WTC11 (cell line): ENCODE results near the gene KLC3. TPM values are rescaled to one million over a fixed set of nuclear protein-coding genes. Genes with fewer than 3 reads are reported as not detected.

Experiments
- ARID4B ChIP-seq: sonication (generic); formaldehyde crosslinking; IDR thresholded peaks from 2 replicates; pipeline ENCODE4 v1.8.0; 2023; ENCODE audit warnings: missing genetic modification reagents, mild to moderate bottlenecking, borderline replicate concordance
- CBFB ChIP-seq: sonication (generic); formaldehyde crosslinking; IDR thresholded peaks from 2 replicates; pipeline ENCODE4 v1.8.1; 2022; ENCODE audit warnings: mild to moderate bottlenecking, low read depth, missing genetic modification reagents
- CREB1 ChIP-seq: sonication (generic); formaldehyde crosslinking; IDR thresholded peaks from 2 replicates; pipeline ENCODE4 v1.8.0; 2023; ENCODE audit warnings: mild to moderate bottlenecking, missing genetic modification reagents
- CREM ChIP-seq: sonication (generic); formaldehyde crosslinking; IDR thresholded peaks from 2 replicates; pipeline ENCODE4 v1.8.1; 2022; ENCODE audit warnings: mild to moderate bottlenecking, missing genetic modification reagents, moderate library complexity
- E2F1 ChIP-seq: sonication (generic); formaldehyde crosslinking; IDR thresholded peaks from 2 replicates; pipeline ENCODE4 v1.8.0; 2022; ENCODE audit warnings: mild to moderate bottlenecking, missing genetic modification reagents
- E2F5 ChIP-seq: sonication (generic); formaldehyde crosslinking; IDR thresholded peaks from 2 replicates; pipeline ENCODE4 v1.8.1; 2022; ENCODE audit warnings: mild to moderate bottlenecking, moderate library complexity, missing genetic modification reagents
- GABPB1 ChIP-seq: sonication (generic); formaldehyde crosslinking; IDR thresholded peaks from 2 replicates; pipeline ENCODE4 v1.8.1; 2023; ENCODE audit warnings: mild to moderate bottlenecking, missing genetic modification reagents
- MYBL2 ChIP-seq: sonication (generic); formaldehyde crosslinking; IDR thresholded peaks from 2 replicates; pipeline ENCODE4 v1.8.1; 2023; ENCODE audit warnings: mild to moderate bottlenecking, moderate library complexity, missing genetic modification reagents
- NFATC4 ChIP-seq: fragments of 250-450 bp; sonication (Bioruptor Pico); IDR thresholded peaks from 2 replicates; pipeline ENCODE4 v1.9.0; 2021; ENCODE audit warnings: mild to moderate bottlenecking
- NFYB ChIP-seq: sonication (generic); formaldehyde crosslinking; conservative IDR thresholded peaks from 2 replicates; pipeline ENCODE4 v1.8.0; 2022; ENCODE audit warnings: low read depth, missing genetic modification reagents
- NR2C2 ChIP-seq: sonication (generic); formaldehyde crosslinking; IDR thresholded peaks from 2 replicates; pipeline ENCODE4 v1.8.0; 2022; ENCODE audit warnings: mild to moderate bottlenecking, missing genetic modification reagents
- PRDM15 ChIP-seq: sonication (generic); formaldehyde crosslinking; IDR thresholded peaks from 2 replicates; pipeline ENCODE4 v1.8.0; 2022; ENCODE audit warnings: missing genetic modification reagents
- PRRX2 ChIP-seq: fragments of 250-450 bp; sonication (Bioruptor Pico); IDR thresholded peaks from 2 replicates; pipeline ENCODE4 v1.8.0; 2021; ENCODE audit warnings: mild to moderate bottlenecking
- RELA ChIP-seq: sonication (generic); formaldehyde crosslinking; IDR thresholded peaks from 2 replicates; pipeline ENCODE4 v1.8.1; 2022; ENCODE audit warnings: missing genetic modification reagents, mild to moderate bottlenecking, borderline replicate concordance
- SP1 ChIP-seq: sonication (generic); formaldehyde crosslinking; conservative IDR thresholded peaks from 2 replicates; pipeline ENCODE4 v1.8.1; 2022; ENCODE audit warnings: missing genetic modification reagents
- ZNF138 ChIP-seq: sonication (generic); formaldehyde crosslinking; conservative IDR thresholded peaks from 2 replicates; pipeline ENCODE4 v1.8.1; 2022; ENCODE audit warnings: mild to moderate bottlenecking, moderate library complexity, missing genetic modification reagents
- ZNF263 ChIP-seq: sonication (generic); formaldehyde crosslinking; IDR thresholded peaks from 2 replicates; pipeline ENCODE4 v1.8.1; 2022; ENCODE audit warnings: low read depth, mild to moderate bottlenecking, moderate library complexity, missing genetic modification reagents
- ZNF396 ChIP-seq: fragments of 250-450 bp; sonication (Bioruptor Pico); IDR thresholded peaks from 2 replicates; pipeline ENCODE4 v1.8.0; 2021; ENCODE audit warnings: mild to moderate bottlenecking, moderate library complexity, borderline replicate concordance
- ZNF512 ChIP-seq: sonication (generic); formaldehyde crosslinking; IDR thresholded peaks from 2 replicates; pipeline ENCODE4 v1.8.1; 2022; ENCODE audit warnings: missing genetic modification reagents, borderline replicate concordance
- total RNA-seq: library from RNA; stranded (reverse); gene quantifications from 3 replicates; pipeline ENCODE4 v1.2.3, GENCODE V29; 2021
- TF ChIP-seq, protein P1 (sequence below): sonication (generic); formaldehyde crosslinking; IDR thresholded peaks from 2 replicates; pipeline ENCODE4 v1.8.1; 2022; ENCODE audit warnings: low read depth, mild to moderate bottlenecking, moderate library complexity, missing genetic modification reagents, borderline replicate concordance
- TF ChIP-seq, protein P2 (sequence below): sonication (generic); formaldehyde crosslinking; IDR thresholded peaks from 2 replicates; pipeline ENCODE4 v1.8.1; 2023; ENCODE audit warnings: mild to moderate bottlenecking, missing genetic modification reagents
- TF ChIP-seq, protein P3 (sequence below): fragments of 200-600 bp; IDR thresholded peaks from 2 replicates; pipeline ENCODE4 v1.8.0; 2022; ENCODE audit warnings: antibody characterized with exemption

Gene KLC3
- total RNA-seq, 1 experiment from 2014 or later: 5.2 TPM

GRCh38 chr19:45385392-45386221 lies 45.1 kb downstream of the KLC3 start (continued):
- TF ChIP-seq ARID4B (peak; percentile 96), RELA (CRISPR knock-in tag) (peak; percentile 93), NR2C2 (peak; percentile 76), E2F5 (peak; percentile 95), CBFB (0 out of 2 replicates have a peak, but pooled peaks have one; percentile 81), PRDM15 (CRISPR knock-in tag) (peak; percentile 74), ZNF263 (CRISPR knock-in tag) (peak; percentile 74), GABPB1 (CRISPR knock-in tag) (no peak), ZNF512 (peak; percentile 67; the same call in 1 of the 2 replicates), PRRX2 (CRISPR knock-in tag) (no peak), NFATC4 (no peak), CREB1 (CRISPR knock-in tag) (peak; percentile 95), MYBL2 (CRISPR knock-in tag) (peak; percentile 95), SP1 (peak; percentile 85), CREM (CRISPR knock-in tag) (peak; percentile 71; the same call in 1 of the 2 replicates), E2F1 (CRISPR knock-in tag) (peak; percentile 96), ZNF396 (CRISPR knock-in tag) (no peak), NFYB (CRISPR knock-in tag) (peak; percentile 63), ZNF138 (peak; percentile 92; the same call in 1 of the 2 replicates)
- TF ChIP-seq, protein P1, sequence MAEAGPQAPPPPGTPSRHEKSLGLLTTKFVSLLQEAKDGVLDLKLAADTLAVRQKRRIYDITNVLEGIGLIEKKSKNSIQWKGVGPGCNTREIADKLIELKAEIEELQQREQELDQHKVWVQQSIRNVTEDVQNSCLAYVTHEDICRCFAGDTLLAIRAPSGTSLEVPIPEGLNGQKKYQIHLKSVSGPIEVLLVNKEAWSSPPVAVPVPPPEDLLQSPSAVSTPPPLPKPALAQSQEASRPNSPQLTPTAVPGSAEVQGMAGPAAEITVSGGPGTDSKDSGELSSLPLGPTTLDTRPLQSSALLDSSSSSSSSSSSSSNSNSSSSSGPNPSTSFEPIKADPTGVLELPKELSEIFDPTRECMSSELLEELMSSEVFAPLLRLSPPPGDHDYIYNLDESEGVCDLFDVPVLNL: peak; percentile 96
- TF ChIP-seq, protein P2, sequence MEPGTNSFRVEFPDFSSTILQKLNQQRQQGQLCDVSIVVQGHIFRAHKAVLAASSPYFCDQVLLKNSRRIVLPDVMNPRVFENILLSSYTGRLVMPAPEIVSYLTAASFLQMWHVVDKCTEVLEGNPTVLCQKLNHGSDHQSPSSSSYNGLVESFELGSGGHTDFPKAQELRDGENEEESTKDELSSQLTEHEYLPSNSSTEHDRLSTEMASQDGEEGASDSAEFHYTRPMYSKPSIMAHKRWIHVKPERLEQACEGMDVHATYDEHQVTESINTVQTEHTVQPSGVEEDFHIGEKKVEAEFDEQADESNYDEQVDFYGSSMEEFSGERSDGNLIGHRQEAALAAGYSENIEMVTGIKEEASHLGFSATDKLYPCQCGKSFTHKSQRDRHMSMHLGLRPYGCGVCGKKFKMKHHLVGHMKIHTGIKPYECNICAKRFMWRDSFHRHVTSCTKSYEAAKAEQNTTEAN (CRISPR knock-in tag): peak; percentile 99
- TF ChIP-seq, protein P3, sequence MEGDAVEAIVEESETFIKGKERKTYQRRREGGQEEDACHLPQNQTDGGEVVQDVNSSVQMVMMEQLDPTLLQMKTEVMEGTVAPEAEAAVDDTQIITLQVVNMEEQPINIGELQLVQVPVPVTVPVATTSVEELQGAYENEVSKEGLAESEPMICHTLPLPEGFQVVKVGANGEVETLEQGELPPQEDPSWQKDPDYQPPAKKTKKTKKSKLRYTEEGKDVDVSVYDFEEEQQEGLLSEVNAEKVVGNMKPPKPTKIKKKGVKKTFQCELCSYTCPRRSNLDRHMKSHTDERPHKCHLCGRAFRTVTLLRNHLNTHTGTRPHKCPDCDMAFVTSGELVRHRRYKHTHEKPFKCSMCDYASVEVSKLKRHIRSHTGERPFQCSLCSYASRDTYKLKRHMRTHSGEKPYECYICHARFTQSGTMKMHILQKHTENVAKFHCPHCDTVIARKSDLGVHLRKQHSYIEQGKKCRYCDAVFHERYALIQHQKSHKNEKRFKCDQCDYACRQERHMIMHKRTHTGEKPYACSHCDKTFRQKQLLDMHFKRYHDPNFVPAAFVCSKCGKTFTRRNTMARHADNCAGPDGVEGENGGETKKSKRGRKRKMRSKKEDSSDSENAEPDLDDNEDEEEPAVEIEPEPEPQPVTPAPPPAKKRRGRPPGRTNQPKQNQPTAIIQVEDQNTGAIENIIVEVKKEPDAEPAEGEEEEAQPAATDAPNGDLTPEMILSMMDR: no peak
